HEK293T (cell line): Measurements from ENCODE around the gene NPHP4.

Source experiments
- ARNT ChIP-seq: fragments of 450-650 bp; IDR thresholded peaks from 2 replicates; pipeline ENCODE4 v1.6.1; 2017; ENCODE audit warnings: mild to moderate bottlenecking
- BHLHE40 ChIP-seq: fragments of 450-650 bp; IDR thresholded peaks from 2 replicates; pipeline ENCODE4 v1.6.1; 2016; ENCODE audit warnings: mild to moderate bottlenecking, moderate library complexity, borderline replicate concordance
- CTBP1 ChIP-seq: fragments of 450-650 bp; IDR thresholded peaks from 2 replicates; pipeline ENCODE4 v1.6.1; 2016; ENCODE audit warnings: borderline replicate concordance
- ELF4 ChIP-seq: fragments of 450-650 bp; IDR thresholded peaks from 2 replicates; pipeline ENCODE4 v1.6.1; 2017; ENCODE audit warnings: antibody characterized with exemption
- FOXK2 ChIP-seq: fragments of 450-650 bp; IDR thresholded peaks from 2 replicates; pipeline ENCODE4 v1.6.1; 2016; ENCODE audit warnings: mild to moderate bottlenecking
- FOXM1 ChIP-seq: fragments of 450-650 bp; IDR thresholded peaks from 2 replicates; pipeline ENCODE4 v1.6.1; 2017; ENCODE audit warnings: mild to moderate bottlenecking, borderline replicate concordance
- HDGF ChIP-seq: fragments of 450-650 bp; IDR thresholded peaks from 2 replicates; pipeline ENCODE4 v1.6.1; 2017; ENCODE audit warnings: antibody characterized with exemption, borderline replicate concordance
- L3MBTL2 ChIP-seq: fragments of 450-650 bp; conservative IDR thresholded peaks from 2 replicates; pipeline ENCODE4 v1.6.1; 2016; ENCODE audit warnings: mild to moderate bottlenecking
- NFRKB ChIP-seq: fragments of 450-650 bp; IDR thresholded peaks from 2 replicates; pipeline ENCODE4 v1.6.1; 2016; ENCODE audit warnings: mild to moderate bottlenecking, moderate library complexity
- PKNOX1 ChIP-seq: fragments of 450-650 bp; IDR thresholded peaks from 2 replicates; pipeline ENCODE4 v1.6.1; 2016
- SP1 ChIP-seq: fragments of 450-650 bp; IDR thresholded peaks from 2 replicates; pipeline ENCODE4 v1.6.1; 2017
- SUZ12 ChIP-seq: fragments of 450-650 bp; IDR thresholded peaks from 2 replicates; pipeline ENCODE4 v1.6.1; 2016; ENCODE audit warnings: mild to moderate bottlenecking
- TARDBP ChIP-seq: fragments of 450-650 bp; IDR thresholded peaks from 2 replicates; pipeline ENCODE4 v1.6.1; 2016
- ZNF384 ChIP-seq: fragments of 450-650 bp; IDR thresholded peaks from 2 replicates; pipeline ENCODE4 v1.6.1; 2016

GRCh38 chr1:5830771-5831599 lies 161.2 kb downstream of the NPHP4 start:
- no peak for TF ChIP-seq SP1
- TF ChIP-seq SUZ12 = no peak
- TF ChIP-seq HDGF = no peak
- TF ChIP-seq BHLHE40 = no peak
- no peak for TF ChIP-seq FOXM1
- no peak for TF ChIP-seq NFRKB
- TF ChIP-seq PKNOX1 = no peak
- no peak for TF ChIP-seq ZNF384
- no peak for TF ChIP-seq TARDBP
- no peak for TF ChIP-seq L3MBTL2
- TF ChIP-seq FOXK2 = no peak
- TF ChIP-seq ELF4 = no peak
- no peak for TF ChIP-seq CTBP1
- TF ChIP-seq ARNT = no peak
